IPS-18c (cell line): Measurements from ENCODE around the gene FYTTD1.

Source experiments
- H3K4me3 ChIP-seq: 2 replicates; pipeline ENCODE4 v1.7.0; 2013; ENCODE audit warnings: low read depth, mild to moderate bottlenecking, low read length, moderate library complexity; ENCODE audit not compliant: insufficient read depth
- H3K9me3 ChIP-seq: one replicate; pipeline ENCODE4 v1.6.1; 2013; ENCODE audit warnings: mild to moderate bottlenecking, low read length, moderate library complexity; ENCODE audit not compliant: control insufficient read depth, insufficient read depth

FYTTD1 gene

DNA sequence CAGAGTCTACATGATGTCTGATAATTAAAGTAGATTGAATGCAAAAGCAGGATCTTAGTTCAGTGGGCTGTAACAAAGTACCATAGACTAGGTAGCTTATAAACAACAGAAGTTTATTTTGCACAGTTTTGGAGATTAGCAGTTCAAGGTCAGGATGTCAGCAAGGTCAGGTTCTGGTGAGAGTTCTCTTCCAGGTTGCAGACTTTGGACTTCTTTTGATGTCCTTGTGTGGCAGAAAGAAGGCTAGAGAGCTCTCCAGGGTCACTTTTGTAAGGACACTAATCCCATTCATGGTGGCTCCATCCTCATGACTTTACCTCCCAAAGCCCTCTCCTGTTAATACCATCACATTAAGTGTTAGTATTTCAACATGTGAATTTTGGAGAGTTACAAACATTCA lies 12.1 kb downstream of the FYTTD1 start:
- no peaks in the 10 kb centered on the region for H3K9me3 ChIP-seq
- H3K4me3 ChIP-seq, result no peak overlapping the region

DNA sequence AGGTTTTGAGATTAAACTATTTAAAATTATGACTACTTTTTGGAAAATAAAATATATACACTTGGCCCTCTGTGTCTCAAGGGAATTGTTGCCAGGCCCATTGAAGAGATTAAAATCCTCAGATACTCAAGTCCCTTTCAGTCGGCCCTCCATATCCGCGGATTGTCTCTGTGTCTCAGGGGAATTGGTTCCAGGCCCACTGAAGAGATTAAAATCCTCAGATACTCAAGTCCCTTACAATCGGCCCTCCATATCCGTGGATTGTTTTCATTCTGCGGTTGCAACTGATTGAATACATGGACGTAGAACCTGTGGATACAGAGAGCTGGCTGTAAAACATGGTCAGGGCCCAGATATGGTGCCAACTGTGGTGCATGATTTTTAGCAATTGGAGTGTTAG lies 25.6 kb downstream of the FYTTD1 start:
- H3K9me3 ChIP-seq, result no peaks in the 10 kb centered on the region

DNA sequence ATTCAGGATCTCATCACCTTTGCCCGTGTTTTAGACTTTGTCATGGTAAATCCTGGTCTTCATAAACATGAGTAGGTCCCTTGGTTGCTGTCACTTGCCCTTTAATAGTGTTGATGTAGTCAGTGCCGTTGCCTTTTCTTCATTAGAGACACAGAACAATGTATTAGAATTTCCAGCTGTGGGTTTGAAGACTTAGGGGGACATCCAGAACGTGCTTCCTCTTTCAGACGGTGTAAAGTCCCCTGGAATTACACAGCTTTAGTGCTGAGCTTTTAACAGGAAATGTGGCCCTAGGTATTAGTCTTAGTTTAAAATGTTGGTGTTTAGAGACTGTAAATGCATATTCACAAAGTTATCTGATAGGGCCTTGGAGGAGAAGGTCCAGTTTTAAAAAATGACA lies 32.5 kb downstream of the FYTTD1 start:
- H3K4me3 ChIP-seq, result no peak overlapping the region

More for the DNA sequence above, 25.6 kb downstream of the FYTTD1 start:
- H3K4me3 ChIP-seq, result no peak overlapping the region

DNA sequence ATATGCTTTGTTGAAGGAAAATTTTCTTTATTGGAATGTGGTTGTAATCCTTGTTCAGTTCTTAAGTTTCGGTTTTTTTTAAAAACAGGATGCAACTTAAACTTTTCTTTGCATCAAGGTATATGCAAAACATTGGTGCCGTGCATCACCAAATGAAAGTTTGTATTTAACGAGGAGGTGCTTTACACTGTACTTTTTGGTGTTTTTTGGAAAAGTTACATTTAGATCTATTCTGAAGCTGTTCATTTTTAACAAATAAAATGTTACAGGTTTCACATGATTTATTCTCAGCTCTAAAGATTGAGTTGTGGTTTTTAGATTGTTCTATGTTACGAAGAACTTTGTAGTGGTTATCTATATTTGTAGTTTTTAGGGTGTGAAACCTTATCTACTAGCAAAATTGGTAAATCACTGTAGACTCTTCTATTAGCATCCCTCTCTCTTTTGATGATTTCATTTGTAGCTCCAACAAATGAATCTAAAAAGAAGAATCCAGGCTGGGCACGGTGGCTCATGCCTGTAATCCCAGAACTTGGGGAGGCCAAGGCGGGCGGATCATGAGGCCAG lies 34.4 kb downstream of the FYTTD1 start:
- H3K4me3 ChIP-seq, result no peak overlapping the region
- H3K9me3 ChIP-seq, result no peaks in the 10 kb centered on the region

More for the DNA sequence above, 32.5 kb downstream of the FYTTD1 start:
- no peaks in the 10 kb centered on the region for H3K9me3 ChIP-seq

DNA sequence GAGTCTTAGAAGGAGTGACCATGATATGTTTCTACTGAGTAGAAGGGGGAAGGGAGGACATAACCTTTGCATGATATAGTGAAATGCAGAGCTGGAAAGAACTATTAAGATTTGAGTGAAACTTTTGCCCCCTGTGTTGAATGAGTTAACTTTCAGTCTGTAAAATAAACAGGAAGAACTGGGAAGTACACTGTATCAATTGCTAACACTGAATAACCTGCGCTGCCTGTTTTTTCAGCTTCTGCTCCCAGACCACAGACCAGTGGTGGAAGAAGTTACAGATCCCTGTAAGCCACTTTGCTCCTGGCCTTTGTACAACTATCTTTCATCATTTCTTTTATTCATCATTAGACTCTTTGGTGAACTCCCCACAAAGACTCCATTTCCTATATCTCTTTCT lies 37.7 kb downstream of the FYTTD1 start:
- no peak overlapping the region for H3K4me3 ChIP-seq
- H3K9me3 ChIP-seq, result no peaks in the 10 kb centered on the region

DNA sequence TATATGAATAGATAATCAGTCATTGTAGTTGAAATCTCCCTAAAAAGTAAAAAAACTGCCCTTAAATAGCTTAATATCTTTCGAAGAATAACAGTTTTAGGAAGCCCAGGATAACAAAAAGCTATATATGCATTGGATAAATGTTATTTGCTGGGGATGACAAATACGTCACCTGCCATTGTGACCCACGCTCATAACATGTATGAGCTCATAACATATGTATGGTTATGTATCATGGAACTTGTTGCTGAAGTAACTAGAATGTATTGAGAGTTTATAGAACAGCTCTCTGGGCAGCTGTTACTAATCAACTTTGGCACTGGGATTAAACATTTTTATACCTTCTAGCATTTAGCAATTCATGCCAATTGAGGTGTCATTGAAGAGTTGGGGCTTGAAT lies 39.6 kb downstream of the FYTTD1 start:
- H3K9me3 ChIP-seq, result no peaks in the 10 kb centered on the region
- no peak overlapping the region for H3K4me3 ChIP-seq

DNA sequence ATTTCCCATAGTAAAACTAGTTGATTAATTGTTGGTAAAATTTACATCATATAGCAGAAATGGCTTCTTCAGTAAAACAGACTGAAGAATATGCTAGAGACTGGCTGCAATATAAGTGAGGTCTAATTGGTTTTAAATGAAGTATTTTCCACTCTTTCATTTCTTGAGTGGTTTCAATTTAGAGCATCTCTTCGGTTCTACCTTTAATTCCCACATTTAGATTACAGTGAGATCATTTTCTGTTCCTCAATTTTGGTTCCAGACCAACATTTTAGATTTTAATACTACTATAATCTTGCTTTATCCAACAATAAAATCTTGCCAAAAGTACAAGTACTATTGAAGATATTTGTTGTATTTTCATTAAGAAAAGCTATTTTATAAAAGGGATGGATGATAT lies 40.4 kb downstream of the FYTTD1 start:
- Histone ChIP-seq H3K9me3 (no peaks in the 10 kb centered on the region), H3K4me3 (no peak overlapping the region)

DNA sequence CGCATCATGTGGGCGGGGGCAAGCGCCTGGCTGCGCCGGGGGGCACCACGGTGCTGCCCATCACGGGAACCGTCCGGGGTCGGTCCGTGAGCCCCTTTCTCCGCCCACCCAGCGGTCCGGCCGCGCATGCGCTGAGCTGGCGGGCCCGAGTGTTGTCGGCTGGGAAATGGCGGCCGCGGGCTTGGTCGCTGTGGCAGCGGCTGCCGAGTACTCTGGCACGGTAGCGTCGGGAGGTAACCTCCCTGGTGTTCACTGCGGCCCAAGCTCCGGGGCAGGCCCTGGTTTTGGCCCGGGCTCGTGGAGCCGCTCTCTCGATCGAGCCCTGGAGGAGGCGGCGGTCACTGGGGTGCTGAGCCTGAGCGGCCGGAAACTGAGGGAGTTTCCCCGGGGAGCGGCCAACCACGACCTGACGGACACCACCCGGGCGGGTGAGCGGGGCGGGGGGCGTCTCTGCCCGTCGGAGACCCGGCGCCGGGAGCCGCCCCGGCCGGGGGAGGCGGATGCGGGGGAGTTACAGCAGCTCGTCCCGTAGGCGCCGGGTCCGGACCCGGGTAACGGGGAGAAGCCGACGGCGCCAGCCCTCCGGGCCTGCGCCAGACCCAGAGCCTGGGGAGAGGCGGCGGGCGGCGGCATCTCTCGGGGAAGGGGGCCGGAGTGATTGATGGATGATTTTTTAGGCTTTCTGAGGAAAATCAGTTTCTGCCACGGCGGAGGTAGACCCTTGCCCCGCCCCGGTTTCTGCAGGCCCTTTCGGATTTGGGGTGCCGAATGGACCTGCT lies 41.6 kb downstream of the FYTTD1 start, which contains the start of gene LRCH3:
LRCH3 (plus strand) TSS at position 142 of the 779 bp plus-strand sequence; CDS start at position 167, 25 bp downstream.
- Histone ChIP-seq H3K4me3 (peak within 1 kb of the TSS; percentile 70), H3K9me3 (no peaks in the 10 kb centered on the region)

DNA sequence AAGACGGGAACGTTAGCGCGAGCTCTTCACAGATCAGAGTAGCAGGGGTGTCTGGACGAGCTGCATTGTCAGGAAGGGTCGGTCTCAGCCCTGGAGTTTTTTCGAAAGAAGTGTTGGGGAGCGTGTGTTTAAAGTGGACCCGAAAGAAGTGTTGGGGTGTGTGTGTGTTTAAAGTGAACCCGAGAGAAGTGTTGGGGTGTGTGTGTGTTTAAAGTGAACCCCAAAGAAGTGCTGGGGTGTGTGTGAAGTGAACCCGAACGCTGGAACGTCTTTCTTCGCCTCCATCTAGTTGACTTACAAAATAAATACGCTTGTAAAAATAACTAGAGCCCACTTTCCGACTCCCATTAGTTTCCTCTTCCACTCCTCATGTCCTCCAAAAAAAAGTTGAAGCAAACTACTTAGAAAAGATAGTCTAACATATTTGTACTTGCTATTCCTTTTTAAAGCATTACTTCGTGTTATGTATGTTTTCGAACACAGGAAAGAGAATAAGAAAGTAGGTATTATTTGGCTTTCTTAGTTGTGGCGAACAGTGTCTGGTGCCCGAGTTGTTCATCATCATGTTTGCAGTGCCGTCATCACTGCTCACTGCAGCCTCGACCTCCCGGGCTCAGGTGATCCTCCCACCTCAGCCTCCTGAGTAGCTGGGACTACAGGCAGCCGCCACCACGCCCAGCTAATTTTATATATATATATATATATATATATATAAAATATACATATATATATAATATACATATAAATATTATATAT lies 42.4 kb downstream of the FYTTD1 start:
- H3K9me3 ChIP-seq, result no peaks in the 10 kb centered on the region
- H3K4me3 ChIP-seq, result peak overlapping the region; percentile 70

DNA sequence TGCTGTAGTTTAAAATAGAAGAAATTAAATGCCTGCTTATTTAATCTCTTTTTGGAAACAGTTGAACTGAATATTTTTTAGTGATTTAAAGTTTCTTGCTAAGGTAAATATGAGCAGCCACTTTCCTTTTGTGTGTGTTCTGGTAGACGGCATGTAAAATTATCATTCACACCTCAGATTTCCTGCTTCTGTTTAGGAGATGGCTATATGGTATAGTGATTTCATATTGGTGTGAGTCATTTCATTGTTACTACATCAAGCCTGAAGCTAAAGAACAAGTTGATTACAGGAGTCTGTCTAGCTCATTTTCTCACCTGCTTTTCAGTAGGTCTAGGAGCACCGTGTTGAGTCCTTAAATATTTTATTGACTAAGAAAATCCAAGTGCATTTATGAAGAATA lies 43.6 kb downstream of the FYTTD1 start:
- H3K4me3 ChIP-seq, result no peak overlapping the region
- no peaks in the 10 kb centered on the region for H3K9me3 ChIP-seq

DNA sequence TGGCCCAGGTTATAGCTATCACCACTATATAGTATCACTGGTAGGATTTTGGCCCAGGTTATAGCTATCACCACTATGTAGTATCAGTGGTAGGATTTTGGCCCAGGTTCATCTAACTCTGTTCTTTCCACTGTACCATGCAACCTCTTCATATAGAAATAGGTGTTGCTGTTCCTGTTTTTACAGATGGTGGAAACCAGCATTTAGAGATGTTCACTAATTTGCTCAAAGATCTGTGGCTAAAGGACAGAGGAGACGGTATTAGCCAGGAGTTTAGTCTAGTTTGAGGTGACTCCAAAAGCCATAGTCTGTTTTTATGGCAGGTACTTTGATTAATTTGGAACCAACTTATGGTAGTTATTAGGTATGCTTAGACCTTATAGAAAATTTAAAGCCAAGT lies 44.4 kb downstream of the FYTTD1 start:
- Histone ChIP-seq H3K4me3 (no peak overlapping the region), H3K9me3 (no peaks in the 10 kb centered on the region)

DNA sequence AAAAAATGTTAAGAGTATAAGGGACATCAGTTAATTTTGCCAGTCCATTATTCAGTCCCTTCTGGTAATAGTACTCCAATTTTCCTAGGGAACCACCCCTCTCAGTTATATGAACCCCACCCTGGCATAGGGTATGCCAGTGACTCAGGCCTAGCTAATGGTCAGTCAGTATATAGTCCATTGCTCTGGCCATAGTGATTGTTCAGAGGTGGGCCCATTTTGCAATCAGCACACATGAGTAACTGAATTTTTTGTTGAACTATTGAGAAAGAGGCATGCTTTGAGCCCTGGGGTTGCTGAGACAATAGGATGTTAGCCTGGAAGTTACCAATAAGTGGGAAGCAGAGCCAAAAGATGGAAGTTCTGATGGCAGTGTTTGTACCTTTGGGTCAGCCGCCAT lies 45.5 kb downstream of the FYTTD1 start:
- H3K4me3 ChIP-seq, result no peak overlapping the region
- H3K9me3 ChIP-seq, result no peaks in the 10 kb centered on the region

DNA sequence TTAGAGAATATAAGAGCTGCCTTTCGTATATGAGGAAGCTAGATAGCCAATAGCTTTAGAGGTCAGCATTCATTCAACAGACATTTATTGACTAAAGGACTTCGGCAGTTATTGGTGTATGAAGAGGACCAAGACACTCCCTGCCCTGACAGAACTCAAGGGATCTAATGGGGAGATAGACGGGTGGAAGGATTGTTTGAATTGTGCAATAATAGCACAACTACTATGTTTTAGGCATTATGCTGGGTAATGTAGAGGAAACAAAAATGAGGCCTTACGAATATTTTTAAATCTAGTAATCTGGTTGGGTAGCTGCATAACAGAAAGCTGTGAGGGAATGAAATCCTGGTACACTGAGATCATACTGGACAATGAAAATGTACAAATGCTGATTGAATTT lies 46.4 kb downstream of the FYTTD1 start:
- H3K4me3 ChIP-seq, result no peak overlapping the region

DNA sequence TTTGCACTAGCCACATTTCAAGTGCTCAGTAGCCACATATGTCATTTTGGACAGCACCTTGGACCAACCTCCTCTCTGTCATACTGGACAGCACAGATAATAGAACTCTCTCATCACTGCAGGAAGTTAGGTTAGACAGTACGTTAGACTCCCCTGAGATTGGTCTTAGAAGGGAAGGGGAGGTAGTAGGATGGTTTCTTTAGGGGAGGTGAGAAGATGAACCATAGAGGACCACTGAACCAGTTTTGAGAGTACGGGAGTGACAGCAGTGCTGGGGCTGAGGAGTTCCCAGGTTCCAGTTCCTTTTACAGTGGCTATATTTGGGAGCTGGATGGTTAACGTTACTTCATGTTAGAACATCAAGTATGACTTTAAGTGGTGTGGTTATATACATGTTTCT lies 49.2 kb downstream of the FYTTD1 start:
- Histone ChIP-seq H3K9me3 (no peaks in the 10 kb centered on the region), H3K4me3 (no peak overlapping the region)

More for the DNA sequence above, 46.4 kb downstream of the FYTTD1 start:
- no peaks in the 10 kb centered on the region for H3K9me3 ChIP-seq

DNA sequence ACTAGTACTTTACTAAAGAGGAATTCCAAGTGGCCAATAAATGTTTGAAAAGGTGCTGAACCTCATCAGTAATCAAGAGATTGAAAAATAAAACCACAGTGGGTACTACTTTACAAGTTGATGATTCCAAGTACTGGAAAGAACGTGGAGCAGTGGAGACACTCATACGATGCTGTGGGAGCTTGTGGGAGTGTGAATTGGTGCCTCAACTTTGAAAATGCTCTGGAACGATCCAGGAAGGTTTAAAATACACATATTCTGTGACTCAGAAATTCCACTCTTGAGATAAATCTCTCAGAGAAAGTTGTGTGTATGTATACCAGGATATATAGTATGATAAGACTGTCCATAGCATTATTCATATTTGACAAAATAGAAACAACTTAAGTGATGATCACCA lies 50.7 kb downstream of the FYTTD1 start:
- Histone ChIP-seq H3K4me3 (no peak overlapping the region), H3K9me3 (no peaks in the 10 kb centered on the region)

DNA sequence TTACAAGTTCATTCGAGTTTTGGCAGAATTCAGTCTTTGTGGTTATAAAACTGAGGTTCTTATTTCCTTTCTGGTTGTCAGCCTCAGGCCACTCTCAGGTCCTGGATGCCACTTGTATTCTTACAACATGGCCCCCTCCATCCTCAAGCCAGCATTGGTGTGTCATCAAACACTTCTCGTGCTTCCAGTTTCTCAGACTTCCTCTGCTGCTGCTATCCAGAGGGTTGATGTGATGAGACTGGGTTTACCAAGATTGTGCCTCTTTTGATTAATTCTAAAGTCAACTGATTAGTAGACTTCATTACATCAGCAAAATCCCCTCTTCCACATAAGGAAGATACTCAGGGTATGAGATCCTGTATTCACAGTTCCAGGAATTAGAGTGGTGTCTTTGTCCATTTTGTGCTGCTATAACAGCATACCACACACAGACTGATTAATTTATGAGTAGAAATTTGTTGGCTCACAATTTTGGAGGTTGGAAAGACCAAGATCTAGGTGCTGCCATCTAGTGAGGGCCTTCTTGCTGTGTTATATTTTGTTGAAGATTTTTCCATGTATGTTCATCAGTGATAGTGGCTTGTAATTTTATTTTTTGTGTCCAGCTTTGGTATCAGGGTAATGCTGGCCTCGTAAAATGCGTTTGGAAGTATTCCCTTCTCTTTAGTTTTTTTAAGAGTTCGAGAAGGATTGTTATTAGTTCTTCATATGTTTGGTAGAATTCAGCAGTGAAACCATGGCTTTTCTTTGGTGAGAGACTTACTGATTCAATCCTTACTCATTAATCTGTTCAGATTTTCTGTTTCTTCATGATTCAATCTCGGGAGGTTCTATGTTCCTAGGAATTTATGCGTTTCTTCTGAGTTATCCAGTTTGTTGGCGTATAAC lies 52.5 kb downstream of the FYTTD1 start:
- Histone ChIP-seq H3K9me3 (no peaks in the 10 kb centered on the region), H3K4me3 (no peak overlapping the region)

DNA sequence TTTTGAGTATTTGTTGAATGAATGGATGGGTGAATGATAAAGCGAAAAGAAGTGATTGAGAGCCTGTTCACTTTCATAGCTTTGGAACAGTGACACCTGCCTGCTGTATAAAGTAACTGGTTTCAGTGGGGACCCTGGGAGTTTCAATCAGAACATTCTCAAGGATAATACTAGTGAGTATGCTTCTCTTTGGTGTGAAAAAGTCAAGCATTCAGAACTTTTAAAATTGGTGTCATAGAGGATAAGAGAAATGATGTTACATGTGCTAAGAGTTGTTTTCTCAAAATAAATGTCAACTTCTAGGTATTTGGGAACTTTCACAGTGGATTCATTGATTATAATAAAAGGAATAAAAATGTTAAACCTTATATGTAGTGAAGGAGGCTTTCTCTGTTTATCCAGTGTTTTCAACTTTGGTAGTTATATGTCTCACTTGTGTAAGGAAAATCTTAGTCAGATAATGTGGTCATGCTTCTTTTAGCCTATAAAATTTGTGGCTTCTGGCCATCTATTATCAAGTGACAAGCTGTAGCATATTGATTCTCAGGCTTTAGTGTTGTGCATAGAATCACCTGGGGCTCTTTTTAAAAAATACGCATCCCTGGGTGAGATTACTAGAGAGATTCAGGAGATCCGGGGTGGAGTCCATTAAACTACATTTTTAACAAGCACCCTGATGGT lies 53.2 kb downstream of the FYTTD1 start:
- no peaks in the 10 kb centered on the region for H3K9me3 ChIP-seq

More for the DNA sequence above, 53.2 kb downstream of the FYTTD1 start:
- no peak overlapping the region for H3K4me3 ChIP-seq
